LNCaP clone FGC (cell line): ENCODE results near the gene ATP1B3.

ENCODE experiments used
- DNase-seq: peaks from one replicate; pipeline ENCODE4 v3.0.0-alpha.2; 2011; ENCODE audit warnings: low read depth
- H3K4me3 ChIP-seq: 2 replicates; pipeline ENCODE4 v1.5.1; 2011; ENCODE audit warnings: mild to moderate bottlenecking, low read depth, low read length, control low read depth
- CTCF ChIP-seq: IDR thresholded peaks from 2 replicates; pipeline ENCODE4 v1.5.1; 2012; ENCODE audit warnings: mild to moderate bottlenecking; ENCODE audit not compliant: control insufficient read depth, insufficient read depth; ENCODE audit errors: extremely low read depth

The ATP1B3 gene

GRCh38 chr3:141851411-141851810, 25.0 kb upstream of the ATP1B3 start:
- no peak overlapping the region for H3K4me3 ChIP-seq
- no peak for DNase-seq
- TF ChIP-seq CTCF: no peak

GRCh38 chr3:141853081-141853601, 23.3 kb upstream of the ATP1B3 start:
- H3K4me3 ChIP-seq: no peak overlapping the region
- TF ChIP-seq CTCF: no peak
- DNase-seq: no peak

GRCh38 chr3:141853629-141854168, 22.7 kb upstream of the ATP1B3 start:
- DNase-seq: no peak
- no peak for TF ChIP-seq CTCF
- H3K4me3 ChIP-seq: no peak overlapping the region

- no peak for DNase-seq
- no peak overlapping the region for H3K4me3 ChIP-seq
- no peak for TF ChIP-seq CTCF
Observed at GRCh38 chr3:141854599-141854998, 21.8 kb upstream of the ATP1B3 start.

- no peak for DNase-seq
Observed at GRCh38 chr3:141858312-141858711, 18.1 kb upstream of the ATP1B3 start.

GRCh38 chr3:141859651-141860050, 16.8 kb upstream of the ATP1B3 start:
- TF ChIP-seq CTCF: no peak
- no peak for DNase-seq
- no peak overlapping the region for H3K4me3 ChIP-seq

More at GRCh38 chr3:141858312-141858711, 18.1 kb upstream of the ATP1B3 start:
- TF ChIP-seq CTCF: no peak
- H3K4me3 ChIP-seq: no peak overlapping the region

GRCh38 chr3:141860086-141860669, 16.3 kb upstream of the ATP1B3 start:
- H3K4me3 ChIP-seq: no peak overlapping the region
- DNase-seq: no peak
- TF ChIP-seq CTCF: no peak
